IPS-20b (cell line): ENCODE data around the gene C5.
"Not testable (repeated sequence)": the region's sequence is repeated elsewhere in the genome, so short reads cannot be mapped to it uniquely, and the experiment has no call there.

Source experiments
- H3K27ac ChIP-seq: one replicate; pipeline ENCODE4 v1.5.1; 2013; ENCODE audit warnings: low read length
- H3K27me3 ChIP-seq: 2 replicates; pipeline ENCODE4 v1.6.1; 2013; ENCODE audit warnings: mild to moderate bottlenecking, low read length, inconsistent platforms; ENCODE audit not compliant: insufficient read depth
- H3K36me3 ChIP-seq: 2 replicates; pipeline ENCODE4 v1.6.1; 2013; ENCODE audit warnings: low read depth, mild to moderate bottlenecking, inconsistent platforms, low read length, moderate library complexity; ENCODE audit not compliant: insufficient read depth
- H3K4me1 ChIP-seq: 2 replicates; pipeline ENCODE4 v1.6.1; 2013; ENCODE audit warnings: mild to moderate bottlenecking, control low read depth, inconsistent platforms, low read length, moderate library complexity; ENCODE audit not compliant: insufficient read depth
- H3K4me3 ChIP-seq: 2 replicates; pipeline ENCODE4 v1.5.1; 2013; ENCODE audit warnings: mild to moderate bottlenecking, low read length, inconsistent platforms
- H3K9ac ChIP-seq: 2 replicates; pipeline ENCODE4 v1.6.1; 2013; ENCODE audit warnings: low read depth, mild to moderate bottlenecking, inconsistent platforms, low read length, moderate library complexity
- H3K9me3 ChIP-seq: 2 replicates; pipeline ENCODE4 v1.6.1; 2013; ENCODE audit warnings: mild to moderate bottlenecking, low read depth, low read length, inconsistent platforms; ENCODE audit not compliant: insufficient read depth

C5 gene

DNA sequence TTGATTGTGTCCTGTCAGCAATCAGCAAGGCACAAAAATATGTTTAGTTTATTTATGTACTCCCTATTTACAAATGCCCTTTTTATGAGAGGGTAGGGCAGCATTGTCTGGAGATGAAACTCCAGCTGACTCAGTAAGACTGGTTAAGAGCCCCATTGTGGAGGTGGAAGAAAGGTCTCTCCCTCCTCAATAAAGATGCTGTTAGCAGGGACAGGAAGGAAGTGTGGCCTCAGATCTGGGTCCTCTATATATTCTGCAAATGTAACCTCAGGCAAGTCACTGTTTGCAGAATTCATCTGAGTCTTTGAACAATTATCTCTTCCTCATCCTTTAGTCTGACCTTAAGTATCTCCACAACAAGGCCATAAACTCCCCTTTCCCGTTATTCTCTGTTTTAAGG lies 75.2 kb downstream of the C5 start:
- Histone ChIP-seq H3K4me3 (no peak overlapping the region), H3K4me1 (peaks cover 5% of the 10 kb centered on the region; the same call in 1 of the 2 replicates), H3K36me3 (no peaks in the 10 kb centered on the region), H3K27me3 (no peaks in the 10 kb centered on the region), H3K27ac (no peak overlapping the region), H3K9ac (no peak overlapping the region), H3K9me3 (no peaks in the 10 kb centered on the region)

DNA sequence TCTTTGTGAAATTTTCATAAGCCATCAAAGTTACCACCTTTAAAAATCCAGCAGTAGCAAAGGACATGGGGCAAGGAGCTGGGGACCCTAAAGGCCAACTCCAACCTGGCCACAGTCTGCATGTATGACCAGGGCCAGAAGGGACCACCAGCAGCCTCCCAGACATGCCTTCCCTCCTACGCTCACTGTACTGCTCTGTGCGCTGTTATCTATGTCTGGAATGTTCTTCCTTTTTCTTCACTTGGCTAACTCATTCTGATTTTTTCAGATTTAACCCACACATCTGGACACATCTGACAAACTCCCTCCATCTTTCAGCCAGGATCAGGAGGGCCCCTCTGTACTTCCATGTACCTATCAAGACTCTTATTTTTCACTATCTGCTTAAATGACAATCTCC lies 75.9 kb downstream of the C5 start:
- H3K36me3 ChIP-seq: no peaks in the 10 kb centered on the region
- H3K9ac ChIP-seq: no peak overlapping the region
- peaks cover 5% of the 10 kb centered on the region; the same call in 1 of the 2 replicates for H3K4me1 ChIP-seq
- no peaks in the 10 kb centered on the region for H3K9me3 ChIP-seq
- no peaks in the 10 kb centered on the region for H3K27me3 ChIP-seq
- H3K4me3 ChIP-seq: no peak overlapping the region
- H3K27ac ChIP-seq: no peak overlapping the region

DNA sequence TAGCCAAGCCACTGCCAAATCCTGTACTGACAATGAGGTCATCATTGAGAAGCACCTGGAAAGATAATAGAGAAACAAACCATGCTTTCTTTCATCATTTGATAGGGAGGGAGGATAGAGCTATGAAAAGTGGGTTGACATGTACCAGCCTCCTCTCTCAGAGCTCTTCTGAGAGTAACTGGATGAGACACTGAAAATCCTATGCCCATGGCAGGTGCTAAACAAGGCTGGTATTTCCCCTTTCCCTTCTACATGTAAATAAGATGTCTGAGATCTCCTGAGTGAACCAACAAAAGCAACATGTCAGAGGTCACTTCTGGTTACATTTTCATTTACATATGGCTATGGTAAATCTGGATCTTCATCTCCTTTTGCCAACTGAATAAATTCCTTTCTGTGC lies 78.1 kb downstream of the C5 start:
- H3K9ac ChIP-seq: no peak overlapping the region
- peaks cover 5% of the 10 kb centered on the region; the same call in 1 of the 2 replicates for H3K4me1 ChIP-seq
- H3K36me3 ChIP-seq: no peaks in the 10 kb centered on the region
- H3K9me3 ChIP-seq: no peaks in the 10 kb centered on the region
- no peak overlapping the region for H3K4me3 ChIP-seq
- no peak overlapping the region for H3K27ac ChIP-seq
- H3K27me3 ChIP-seq: no peaks in the 10 kb centered on the region

DNA sequence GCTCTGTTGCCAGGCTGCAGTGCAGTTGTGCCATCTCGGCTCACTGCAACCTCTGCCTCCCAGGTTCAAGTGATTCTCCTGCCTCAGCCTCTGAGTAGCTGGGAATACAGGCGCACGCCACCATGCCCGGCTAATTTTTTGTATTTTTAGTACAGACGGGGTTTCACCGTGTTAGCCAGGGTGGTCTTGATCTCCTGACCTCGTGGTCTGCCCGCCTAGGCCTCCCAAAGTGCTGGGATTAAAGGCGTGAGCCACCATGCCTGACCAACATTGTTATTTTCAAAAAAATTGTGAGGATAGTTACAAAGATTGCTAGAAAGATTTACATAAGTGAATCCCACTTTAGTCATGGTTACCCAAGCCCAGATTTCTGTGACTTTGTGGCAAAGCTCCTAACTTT lies 78.6 kb downstream of the C5 start:
- not testable (repeated sequence) for H3K9me3 ChIP-seq, H3K4me1 ChIP-seq, H3K27me3 ChIP-seq, H3K9ac ChIP-seq, H3K36me3 ChIP-seq, H3K4me3 ChIP-seq, H3K27ac ChIP-seq

DNA sequence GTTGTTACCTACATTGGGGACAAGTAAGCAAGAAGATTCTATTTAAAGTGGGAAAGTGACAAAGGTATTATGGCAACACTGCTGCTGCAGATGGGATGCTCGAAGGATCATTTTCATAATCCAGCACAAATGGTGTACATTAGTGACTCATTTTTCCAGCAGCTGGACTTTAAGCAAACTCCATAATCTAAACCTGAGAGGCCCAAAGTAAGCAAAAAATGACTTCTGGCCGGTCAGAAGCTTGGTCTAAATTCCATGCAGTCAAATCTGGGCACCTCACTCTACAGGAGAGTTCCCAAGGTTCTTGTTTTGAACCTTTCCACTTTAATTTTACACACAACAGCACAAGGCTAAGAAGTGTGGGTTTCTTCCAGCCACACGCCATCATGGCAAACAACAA lies 79.8 kb downstream of the C5 start:
- no peaks in the 10 kb centered on the region for H3K36me3 ChIP-seq
- H3K4me1 ChIP-seq: peaks cover 12% of the 10 kb centered on the region; the same call in 1 of the 2 replicates
- no peaks in the 10 kb centered on the region for H3K9me3 ChIP-seq
- H3K9ac ChIP-seq: no peak overlapping the region
- no peak overlapping the region for H3K4me3 ChIP-seq
- H3K27ac ChIP-seq: no peak overlapping the region
- no peaks in the 10 kb centered on the region for H3K27me3 ChIP-seq

DNA sequence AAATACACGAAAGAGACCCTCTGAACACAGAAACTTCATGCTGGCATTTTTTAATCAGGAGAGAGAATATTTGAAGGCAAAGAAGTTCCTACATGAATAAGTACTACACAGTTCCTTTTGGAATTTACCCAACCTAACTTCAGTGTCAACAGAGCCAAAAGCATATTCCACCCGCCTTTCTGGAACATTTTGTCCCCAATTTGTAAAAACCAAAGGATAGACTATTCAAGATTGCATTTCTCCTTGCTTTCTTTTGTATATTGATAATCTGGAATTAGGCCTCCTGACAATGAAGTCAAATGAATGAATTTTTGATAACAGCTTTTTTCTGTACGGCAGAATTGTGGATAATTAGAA lies 84.1 kb downstream of the C5 start:
- Histone ChIP-seq H3K9ac (no peak overlapping the region; the same call in 1 of the 2 replicates), H3K36me3 (no peaks in the 10 kb centered on the region), H3K27ac (no peak overlapping the region), H3K9me3 (no peaks in the 10 kb centered on the region), H3K4me1 (peaks cover 13% of the 10 kb centered on the region; the same call in 1 of the 2 replicates), H3K4me3 (no peak overlapping the region), H3K27me3 (no peaks in the 10 kb centered on the region; the same call in 1 of the 2 replicates)

DNA sequence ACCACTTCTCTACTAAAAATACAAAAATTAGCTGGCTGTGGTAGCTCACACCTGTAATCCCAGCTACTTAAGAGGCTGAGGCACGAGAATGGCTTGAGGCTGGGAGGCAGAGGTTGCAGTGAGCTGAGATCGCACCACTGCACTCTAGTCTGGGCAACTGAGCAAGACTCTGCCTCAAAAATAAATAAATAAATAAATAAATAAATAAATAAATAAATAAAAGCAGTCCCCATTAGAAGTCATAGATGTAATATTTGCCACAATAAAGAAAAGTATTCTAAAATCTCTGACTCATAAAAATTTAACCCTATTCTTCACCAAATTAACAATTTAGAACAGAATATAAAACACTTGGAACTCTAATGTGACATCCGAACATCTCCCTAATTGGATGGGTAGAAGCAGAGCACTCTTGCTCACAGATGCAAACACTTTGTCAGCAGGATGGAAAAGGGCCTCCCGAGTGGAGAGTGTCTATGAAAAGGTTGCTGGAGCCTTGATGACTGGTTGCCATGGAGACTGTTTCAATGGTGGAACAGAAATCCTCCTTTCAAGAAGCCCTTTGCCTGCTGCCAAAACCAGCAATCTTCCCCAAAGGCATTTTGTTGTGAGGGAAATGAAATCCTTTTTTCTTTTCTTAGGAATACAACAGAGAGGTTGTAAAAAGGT lies 84.6 kb downstream of the C5 start:
- no peaks in the 10 kb centered on the region for H3K9me3 ChIP-seq
- peaks cover 13% of the 10 kb centered on the region; the same call in 1 of the 2 replicates for H3K4me1 ChIP-seq

DNA sequence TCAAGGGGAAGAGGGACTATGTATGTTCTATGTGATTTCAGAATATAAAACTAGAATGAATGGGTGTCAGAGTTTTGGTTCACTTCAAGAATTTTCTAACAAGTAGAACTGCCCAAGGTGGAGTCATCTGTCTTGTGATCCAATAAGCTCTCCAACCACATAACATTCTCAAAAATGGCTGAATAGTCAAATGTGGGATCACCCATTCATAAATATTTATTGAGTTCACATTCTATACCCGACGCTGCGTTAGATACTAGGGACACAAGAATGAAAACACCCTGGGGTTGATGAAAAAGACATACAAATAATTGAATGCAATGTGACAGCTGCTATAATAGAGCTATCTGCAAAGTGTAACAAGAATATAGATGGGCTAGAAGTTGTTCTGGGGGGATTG lies 88.1 kb downstream of the C5 start:
- Histone ChIP-seq H3K36me3 (no peaks in the 10 kb centered on the region), H3K27me3 (no peaks in the 10 kb centered on the region; the same call in 1 of the 2 replicates), H3K9me3 (no peaks in the 10 kb centered on the region), H3K9ac (no peak overlapping the region), H3K4me3 (no peak overlapping the region), H3K4me1 (peaks cover 13% of the 10 kb centered on the region; the same call in 1 of the 2 replicates), H3K27ac (no peak overlapping the region)

More for the DNA sequence above, 84.6 kb downstream of the C5 start:
- no peaks in the 10 kb centered on the region; the same call in 1 of the 2 replicates for H3K27me3 ChIP-seq
- no peak overlapping the region for H3K27ac ChIP-seq
- no peak overlapping the region; the same call in 1 of the 2 replicates for H3K9ac ChIP-seq
- no peaks in the 10 kb centered on the region for H3K36me3 ChIP-seq
- H3K4me3 ChIP-seq: no peak overlapping the region

DNA sequence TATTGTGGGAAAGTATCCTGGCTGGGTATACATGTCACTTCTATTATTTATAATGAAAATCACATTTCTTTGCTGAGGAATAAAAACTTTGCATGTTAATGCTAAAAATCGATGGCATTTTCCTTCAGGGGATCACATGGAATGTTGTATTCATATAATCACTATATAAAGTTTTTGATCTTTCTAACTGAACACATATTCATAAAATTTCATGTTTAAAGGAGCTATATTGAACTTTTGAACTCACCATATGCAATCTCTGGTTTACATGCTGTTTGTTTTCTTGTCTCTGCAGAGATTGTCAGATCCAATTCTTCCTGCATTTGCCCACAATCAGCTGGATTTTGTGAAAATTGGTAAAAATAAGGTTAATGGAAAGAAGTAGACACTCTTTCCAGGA lies 90.1 kb downstream of the C5 start:
- Histone ChIP-seq H3K36me3 (no peaks in the 10 kb centered on the region), H3K4me1 (peaks cover 5% of the 10 kb centered on the region; the same call in 1 of the 2 replicates), H3K9ac (no peak overlapping the region), H3K27ac (no peak overlapping the region), H3K4me3 (no peak overlapping the region), H3K27me3 (no peaks in the 10 kb centered on the region; the same call in 1 of the 2 replicates), H3K9me3 (no peaks in the 10 kb centered on the region)

DNA sequence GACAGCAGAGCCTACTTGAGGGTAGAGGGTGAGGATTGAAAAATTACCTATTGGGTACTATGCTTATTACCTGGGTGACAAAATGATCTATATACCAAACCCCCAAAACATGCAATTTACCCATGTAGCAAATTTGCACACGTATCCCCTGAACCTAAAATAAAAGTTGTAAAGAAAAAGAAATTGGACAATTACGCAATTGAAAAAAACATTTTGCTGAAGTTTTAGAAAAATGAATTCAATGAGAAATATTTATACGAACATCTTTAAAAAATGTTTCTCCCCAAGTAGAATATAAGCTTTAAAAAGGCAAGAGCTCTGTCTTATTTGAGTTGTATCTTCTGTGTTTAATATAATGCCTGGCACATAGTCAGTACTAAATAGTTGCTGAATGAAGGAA lies 93.2 kb downstream of the C5 start:
- Histone ChIP-seq H3K9me3 (no peaks in the 10 kb centered on the region), H3K36me3 (no peaks in the 10 kb centered on the region), H3K9ac (no peak overlapping the region), H3K27ac (no peak overlapping the region), H3K4me3 (no peak overlapping the region), H3K27me3 (no peaks in the 10 kb centered on the region; the same call in 1 of the 2 replicates), H3K4me1 (no peaks in the 10 kb centered on the region)

DNA sequence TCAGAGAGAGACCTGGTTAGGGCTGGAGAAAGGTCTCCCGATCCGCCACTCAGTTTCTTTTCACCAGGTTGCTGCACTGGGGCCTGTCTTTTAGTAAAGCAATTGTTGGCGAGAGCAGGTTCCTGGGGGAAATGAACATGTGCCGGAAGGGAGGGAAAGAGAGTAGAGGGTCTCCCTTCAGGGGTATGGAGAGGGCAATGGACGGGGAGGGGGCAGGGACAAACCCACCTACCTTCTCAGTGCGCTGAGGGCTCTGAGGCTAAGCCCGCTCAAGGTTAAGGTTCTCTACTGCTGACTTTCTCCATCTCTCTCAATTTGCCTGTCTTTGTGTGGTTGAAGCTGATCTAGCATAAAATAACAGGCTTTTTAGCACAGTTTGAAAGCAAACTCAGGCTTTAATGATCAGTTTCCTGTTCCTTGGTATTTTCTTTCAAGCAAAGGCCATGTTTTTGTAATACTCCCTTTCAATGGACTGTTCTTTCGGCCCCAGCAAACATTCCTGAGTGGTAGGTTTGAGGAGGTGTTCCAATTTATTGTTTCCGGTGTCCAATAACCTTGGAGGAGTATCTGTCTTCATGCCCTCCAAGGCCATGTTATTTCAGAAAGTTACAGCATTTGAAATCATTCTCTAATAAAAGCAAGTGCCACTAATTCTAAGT lies 98.0 kb downstream of the C5 start:
- H3K9me3 ChIP-seq: no peaks in the 10 kb centered on the region
- H3K4me1 ChIP-seq: no peaks in the 10 kb centered on the region
- H3K9ac ChIP-seq: no peak overlapping the region

More for the DNA sequence above, 98.0 kb downstream of the C5 start:
- Histone ChIP-seq H3K4me3 (no peak overlapping the region), H3K36me3 (no peaks in the 10 kb centered on the region), H3K27me3 (no peaks in the 10 kb centered on the region), H3K27ac (no peak overlapping the region)
